BE2C (cell line): ENCODE results near the gene ZBTB49.

ENCODE experiments used
- DNase-seq: peaks from one replicate; pipeline ENCODE4 v3.0.0-alpha.2; 2020
- H3K27me3 ChIP-seq: fragments of 250-450 bp; sonication (Bioruptor Pico); 2 replicates; pipeline ENCODE4 v1.5.1; 2020; ENCODE audit warnings: mild to moderate bottlenecking
- H3K36me3 ChIP-seq: fragments of 250-450 bp; sonication (Bioruptor Pico); 2 replicates; pipeline ENCODE4 v1.5.1; 2020; ENCODE audit warnings: mild to moderate bottlenecking
- H3K4me1 ChIP-seq: fragments of 250-450 bp; sonication (Bioruptor Pico); 2 replicates; pipeline ENCODE4 v1.5.1; 2020
- H3K4me3 ChIP-seq: 2 replicates; pipeline ENCODE4 v1.5.1; 2011; ENCODE audit warnings: low read depth, low read length
- H3K9me3 ChIP-seq: fragments of 250-450 bp; sonication (Bioruptor Pico); 2 replicates; pipeline ENCODE4 v1.5.1; 2020
- TF ChIP-seq, protein P1 (sequence below): IDR thresholded peaks from 2 replicates; pipeline ENCODE4 v1.5.1; 2012; ENCODE audit warnings: mild to moderate bottlenecking, low read depth, low read length

Gene ZBTB49

GRCh38 chr4:4317496-4318232 is 27.6 kb downstream of the ZBTB49 start:
- Histone ChIP-seq H3K27me3 (no peaks in the 10 kb centered on the region), H3K9me3 (no peaks in the 10 kb centered on the region), H3K4me3 (no peak overlapping the region), H3K4me1 (peaks cover 3% of the 10 kb centered on the region; the same call in 1 of the 2 replicates), H3K36me3 (peaks cover 7% of the 10 kb centered on the region; the same call in 1 of the 2 replicates)
- TF ChIP-seq, protein P1, sequence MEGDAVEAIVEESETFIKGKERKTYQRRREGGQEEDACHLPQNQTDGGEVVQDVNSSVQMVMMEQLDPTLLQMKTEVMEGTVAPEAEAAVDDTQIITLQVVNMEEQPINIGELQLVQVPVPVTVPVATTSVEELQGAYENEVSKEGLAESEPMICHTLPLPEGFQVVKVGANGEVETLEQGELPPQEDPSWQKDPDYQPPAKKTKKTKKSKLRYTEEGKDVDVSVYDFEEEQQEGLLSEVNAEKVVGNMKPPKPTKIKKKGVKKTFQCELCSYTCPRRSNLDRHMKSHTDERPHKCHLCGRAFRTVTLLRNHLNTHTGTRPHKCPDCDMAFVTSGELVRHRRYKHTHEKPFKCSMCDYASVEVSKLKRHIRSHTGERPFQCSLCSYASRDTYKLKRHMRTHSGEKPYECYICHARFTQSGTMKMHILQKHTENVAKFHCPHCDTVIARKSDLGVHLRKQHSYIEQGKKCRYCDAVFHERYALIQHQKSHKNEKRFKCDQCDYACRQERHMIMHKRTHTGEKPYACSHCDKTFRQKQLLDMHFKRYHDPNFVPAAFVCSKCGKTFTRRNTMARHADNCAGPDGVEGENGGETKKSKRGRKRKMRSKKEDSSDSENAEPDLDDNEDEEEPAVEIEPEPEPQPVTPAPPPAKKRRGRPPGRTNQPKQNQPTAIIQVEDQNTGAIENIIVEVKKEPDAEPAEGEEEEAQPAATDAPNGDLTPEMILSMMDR: no peak
- DNase-seq: no peak

- TF ChIP-seq, protein P1: no peak
- H3K36me3 ChIP-seq: peaks cover 7% of the 10 kb centered on the region; the same call in 1 of the 2 replicates
- 0 out of 2 replicates have a peak, but pooled peaks cover 3% of the 10 kb centered on the region for H3K4me1 ChIP-seq
Measured at GRCh38 chr4:4320528-4320927, 30.5 kb downstream of the ZBTB49 start.

GRCh38 chr4:4320951-4321714 is 31.1 kb downstream of the ZBTB49 start:
- H3K27me3 ChIP-seq: no peaks in the 10 kb centered on the region
- no peaks in the 10 kb centered on the region for H3K9me3 ChIP-seq
- no peaks in the 10 kb centered on the region for H3K4me1 ChIP-seq
- DNase-seq: no peak
- TF ChIP-seq, protein P1: no peak
- peaks cover 3% of the 10 kb centered on the region; the same call in 1 of the 2 replicates for H3K36me3 ChIP-seq
- no peak overlapping the region for H3K4me3 ChIP-seq

More at GRCh38 chr4:4320528-4320927, 30.5 kb downstream of the ZBTB49 start:
- DNase-seq: no peak
- no peaks in the 10 kb centered on the region for H3K27me3 ChIP-seq
- no peak overlapping the region for H3K4me3 ChIP-seq
- no peaks in the 10 kb centered on the region for H3K9me3 ChIP-seq

GRCh38 chr4:4321951-4322688 is 32.1 kb downstream of the ZBTB49 start:
- Histone ChIP-seq H3K9me3 (no peaks in the 10 kb centered on the region), H3K36me3 (0 out of 2 replicates have a peak, but pooled peaks cover 3% of the 10 kb centered on the region), H3K4me3 (no peak overlapping the region), H3K27me3 (no peaks in the 10 kb centered on the region), H3K4me1 (no peaks in the 10 kb centered on the region)
- TF ChIP-seq, protein P1: no peak
- DNase-seq: no peak

GRCh38 chr4:4323705-4324534 is 33.9 kb downstream of the ZBTB49 start:
- DNase-seq: no peak
- Histone ChIP-seq H3K4me1 (no peaks in the 10 kb centered on the region), H3K27me3 (no peaks in the 10 kb centered on the region), H3K9me3 (no peaks in the 10 kb centered on the region), H3K4me3 (no peak overlapping the region), H3K36me3 (0 out of 2 replicates have a peak, but pooled peaks cover 3% of the 10 kb centered on the region)
- TF ChIP-seq, protein P1: no peak
